A549 (cell line): ENCODE results near the gene NUP42. TPM values are rescaled to one million over a fixed set of nuclear protein-coding genes. Genes with fewer than 3 reads are reported as not detected.
"Not testable (repeated sequence)": the region's sequence is repeated elsewhere in the genome, so short reads cannot be mapped to it uniquely, and the experiment has no call there.

Source experiments
- ATAC-seq, 2 experiments: fragments of 200-7000 bp in 1 of 2; fragments of >200 bp in 1 of 2; cut with Nextera tagmentation in 1 of 2; cut with Tn5 transposase in 1 of 2; 3 replicates each; pipeline versions ENCODE4 v1.8.0 to v1.9.1; 2018 to 2020; ENCODE audit warnings: mild to moderate bottlenecking in 1 of 2, moderate library complexity in 1 of 2
- CTCF ChIA-PET: fragments of 300-600 bp; sonication (Branson Sonifier 250); formaldehyde crosslinking; extraction: SDS; loops from one replicate; lab custom pipeline; 2021; ENCODE audit warnings: antibody characterized with exemption, inconsistent platforms; lab: Yijun Ruan, JAX
- POLR2A ChIA-PET: fragments of 350-600 bp; formaldehyde crosslinking; extraction: SDS; loops from one replicate; lab custom pipeline; 2021; ENCODE audit warnings: antibody characterized with exemption, inconsistent platforms; lab: Yijun Ruan, JAX
- DNase-seq, 2 experiments: peaks; one replicate each; pipeline versions ENCODE4 v3.0.0 to v3.0.0-alpha.2; 2011 to 2016; ENCODE audit warnings: low read depth in 1 of 2, low spot score in 1 of 2
- FAIRE-seq: peaks from 2 replicates; lab custom pipeline; 2011; peaks lifted over from hg19 to GRCh38; lab: Jason Lieb, UNC
- H3K27ac ChIP-seq, 2 experiments: fragments of >200 bp; sonication (Bioruptor Twin); formaldehyde crosslinking; 3 replicates each; pipeline ENCODE4 v1.5.1; 2016 to 2017
- H3K4me1 ChIP-seq: fragments of >200 bp; sonication (Bioruptor Twin); formaldehyde crosslinking; 3 replicates; pipeline ENCODE4 v1.6.1; 2016
- H3K4me2 ChIP-seq: fragments of >200 bp; sonication (Bioruptor Twin); formaldehyde crosslinking; 3 replicates; pipeline ENCODE4 v1.6.1; 2016
- H3K4me3 ChIP-seq: fragments of >200 bp; sonication (Bioruptor Twin); formaldehyde crosslinking; 3 replicates; pipeline ENCODE4 v1.5.1; 2016
- H3K9me3 ChIP-seq: fragments of >200 bp; sonication (Bioruptor Twin); formaldehyde crosslinking; 3 replicates; pipeline ENCODE4 v1.6.1; 2016
- CBX8 ChIP-seq: fragments of 200-600 bp; sonication (generic); IDR thresholded peaks from 2 replicates; pipeline ENCODE4 v1.6.1; 2016
- EHMT2 ChIP-seq: fragments of 200-600 bp; sonication (generic); IDR thresholded peaks from 2 replicates; pipeline ENCODE4 v1.6.1; 2016; ENCODE audit warnings: antibody characterized with exemption, low read depth, mild to moderate bottlenecking, moderate library complexity
- ELK1 ChIP-seq: fragments of 150-350 bp; IDR thresholded peaks from 2 replicates; pipeline ENCODE4 v1.6.1; 2014; ENCODE audit warnings: low read depth, mild to moderate bottlenecking, low read length
- ESRRA ChIP-seq: fragments of 150-350 bp; IDR thresholded peaks from 2 replicates; pipeline ENCODE4 v1.6.1; 2014; ENCODE audit warnings: mild to moderate bottlenecking, low read length, borderline replicate concordance
- FOSB ChIP-seq: fragments of 250-450 bp; sonication (Bioruptor Pico); IDR thresholded peaks from 2 replicates; pipeline ENCODE4 v1.5.0; 2020; ENCODE audit warnings: mild to moderate bottlenecking, moderate library complexity
- FOXS1 ChIP-seq: fragments of 250-450 bp; sonication (Bioruptor Pico); IDR thresholded peaks from 2 replicates; pipeline ENCODE4 v1.5.0; 2020; ENCODE audit warnings: mild to moderate bottlenecking, moderate library complexity
- GATA3 ChIP-seq: IDR thresholded peaks from 2 replicates; pipeline ENCODE4 v1.6.1; 2012; ENCODE audit warnings: borderline replicate concordance
- HOXA7 ChIP-seq: fragments of 250-450 bp; sonication (Bioruptor Pico); IDR thresholded peaks from 2 replicates; pipeline ENCODE4 v1.5.0; 2020; ENCODE audit warnings: mild to moderate bottlenecking, moderate library complexity
- JUNB ChIP-seq: fragments of >200 bp; sonication (Bioruptor Twin); formaldehyde crosslinking; IDR thresholded peaks from 2 replicates; pipeline ENCODE4 v1.6.1; 2016
- MAFK ChIP-seq: fragments of 450-650 bp; IDR thresholded peaks from 2 replicates; pipeline ENCODE4 v1.6.1; 2014; ENCODE audit not compliant: partially characterized antibody
- NFE2L2 ChIP-seq: fragments of 150-350 bp; conservative IDR thresholded peaks from 2 replicates; pipeline ENCODE4 v1.6.1; 2014; ENCODE audit warnings: low read length
- POLR2A ChIP-seq: IDR thresholded peaks from 2 replicates; pipeline ENCODE4 v1.6.1; 2012; ENCODE audit warnings: mild to moderate bottlenecking, low read length
- POLR2AphosphoS2 ChIP-seq: conservative IDR thresholded peaks from 2 replicates; pipeline ENCODE4 v1.6.1; 2012; ENCODE audit warnings: low read length, improper control_type of control experiment, inconsistent platforms
- SREBF2 ChIP-seq: fragments of 450-650 bp; IDR thresholded peaks from 2 replicates; pipeline ENCODE4 v1.6.1; 2014; ENCODE audit warnings: mild to moderate bottlenecking, moderate library complexity
- TP53 ChIP-seq: fragments of 250-450 bp; sonication (Bioruptor Pico); IDR thresholded peaks from 2 replicates; pipeline ENCODE4 v1.5.0; 2021; ENCODE audit warnings: mild to moderate bottlenecking, moderate library complexity
- ZFP36 ChIP-seq: fragments of 450-650 bp; IDR thresholded peaks from 2 replicates; pipeline ENCODE4 v1.6.1; 2014; ENCODE audit warnings: borderline replicate concordance; ENCODE audit not compliant: partially characterized antibody
- ZNF302 ChIP-seq: fragments of 250-450 bp; sonication (Bioruptor Pico); IDR thresholded peaks from 2 replicates; pipeline ENCODE4 v1.9.0; 2021; ENCODE audit warnings: inconsistent platforms, mild to moderate bottlenecking, moderate library complexity
- WGBS: methylation state at CpG from one replicate; pipeline ENCODE4 v1.1.6; 2017; ENCODE audit errors: missing lambda C conversion rate; 5-methylcytosine and 5-hydroxymethylcytosine counted together
- polyA plus RNA-seq, 4 experiments: library from polyadenylated mRNA; depleted of rRNA in 3 of 4; stranded (reverse); fragments of >200 nt; fragmentation: RNase III in 1 of 4; extraction: RNeasy Plus Mini Kit Qiagen cat#74134 plus additional on column Dnase treatment in 1 of 4; gene quantifications; 2 replicates in 3 of 4; 3 replicates in 1 of 4; pipeline ENCODE4 v1.2.3, GENCODE V29; 2011 to 2017

The NUP42 gene
- polyA plus RNA-seq, 2 of the 4 experiments (the other 2 are of a cell fraction): 26.5 to 27.7 TPM

- ATAC-seq (no peak), FAIRE-seq (no peak), DNase-seq (no peak)
- TF ChIP-seq SREBF2: no peak
- peak; percentile 52 for TF ChIP-seq MAFK
- Histone ChIP-seq H3K4me1 (no peaks in the 10 kb centered on the region), H3K9me3 (no peaks in the 10 kb centered on the region), H3K4me3 (no peak overlapping the region), H3K4me2 (no peak overlapping the region), H3K27ac (no peak overlapping the region)
- 84% methylated on average over 2 of the region's 2 CpGs for WGBS
- ChIA-PET POLR2A (no interaction called here), CTCF (interaction anchor here (0.5 to 1.0 kb wide), 3 partner anchors 71 to 1718 kb away, joined by 3 read pairs; no protein-coding TSS in a partner anchor)
Observed at GRCh38 chr7:23191022-23191421, 9.2 kb downstream of the NUP42 start.

DNA sequence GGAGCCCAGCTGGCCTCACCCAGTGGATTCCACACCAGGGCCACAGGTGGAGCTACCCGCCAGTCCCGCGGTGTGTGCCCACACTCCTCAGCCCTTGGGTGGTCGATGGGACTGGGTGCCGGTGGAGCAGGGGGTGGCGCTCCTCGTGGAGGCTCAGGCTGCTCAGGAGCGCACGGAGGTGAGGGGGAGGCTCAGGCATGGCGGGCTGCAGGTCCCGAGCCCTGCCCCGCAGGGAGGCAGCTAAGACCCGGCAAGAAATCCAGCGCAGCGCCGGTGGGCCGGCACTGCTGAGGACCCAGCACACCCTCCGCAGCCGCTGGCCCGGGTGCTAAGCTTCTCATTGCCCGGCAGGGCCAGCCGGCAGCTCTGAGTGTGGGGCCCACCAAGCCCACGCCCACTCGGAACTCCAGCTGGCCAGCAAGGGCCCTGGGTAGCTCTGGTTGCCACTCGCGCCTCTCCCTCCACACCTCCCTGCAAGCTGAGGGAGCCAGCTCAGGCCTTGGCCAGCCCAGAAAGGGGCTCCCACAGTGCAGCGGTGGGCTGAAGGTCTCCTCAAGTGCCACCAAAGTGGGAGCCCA is 11.9 kb downstream of the NUP42 start:
- H3K27ac ChIP-seq, H3K4me1 ChIP-seq, H3K4me3 ChIP-seq, FAIRE-seq, H3K9me3 ChIP-seq, DNase-seq, H3K4me2 ChIP-seq, POLR2A ChIA-PET: not testable (repeated sequence)
- peak in 1 of 2 experiments; percentile 60; a peak in 3 of 6 replicates for ATAC-seq
- WGBS: 93% methylated on average over 19 of the region's 27 CpGs
- CTCF ChIA-PET: interaction anchor here (1.0 to 1.5 kb wide), 4 partner anchors 9 to 49 kb away, joined by 3 to 4 read pairs (median 4); no protein-coding TSS in a partner anchor

DNA sequence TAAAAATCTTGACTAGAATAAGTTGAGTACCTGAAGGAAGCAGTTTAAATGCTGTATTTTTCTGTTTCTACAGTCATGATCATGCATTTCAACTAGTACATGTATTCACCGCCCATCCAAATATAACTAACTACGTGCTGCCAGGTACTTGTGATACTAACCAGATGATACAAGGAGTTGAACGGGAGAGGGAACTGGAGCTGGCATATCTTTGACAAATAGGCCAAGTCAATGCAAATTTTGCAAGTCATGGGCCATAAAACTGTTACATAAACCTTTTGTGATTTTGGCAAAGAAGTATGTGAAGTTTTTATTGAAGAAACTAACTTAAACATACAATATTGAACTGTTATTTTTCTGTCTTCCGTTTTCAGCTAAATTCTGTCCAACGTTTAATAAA is 14.5 kb downstream of the NUP42 start:
- no peaks in the 10 kb centered on the region for H3K4me1 ChIP-seq
- no peaks in the 10 kb centered on the region for H3K9me3 ChIP-seq
- no peak overlapping the region for H3K4me3 ChIP-seq
- H3K27ac ChIP-seq: no peak overlapping the region
- no peak for ATAC-seq
- no peak overlapping the region for H3K4me2 ChIP-seq
- CTCF ChIA-PET: interaction anchor here (2.2 kb wide), 1 partner anchor 11 kb away, joined by 4 read pairs; no protein-coding TSS in a partner anchor
- WGBS: 79% methylated on average over 5 of the region's 5 CpGs
- POLR2A ChIA-PET: no interaction called here
- FAIRE-seq: no peak
- DNase-seq: no peak
- peak; percentile 87 for TF ChIP-seq NFE2L2
- TF ChIP-seq FOSB (CRISPR knock-in tag): no peak
- peak; percentile 29 for TF ChIP-seq MAFK

DNA sequence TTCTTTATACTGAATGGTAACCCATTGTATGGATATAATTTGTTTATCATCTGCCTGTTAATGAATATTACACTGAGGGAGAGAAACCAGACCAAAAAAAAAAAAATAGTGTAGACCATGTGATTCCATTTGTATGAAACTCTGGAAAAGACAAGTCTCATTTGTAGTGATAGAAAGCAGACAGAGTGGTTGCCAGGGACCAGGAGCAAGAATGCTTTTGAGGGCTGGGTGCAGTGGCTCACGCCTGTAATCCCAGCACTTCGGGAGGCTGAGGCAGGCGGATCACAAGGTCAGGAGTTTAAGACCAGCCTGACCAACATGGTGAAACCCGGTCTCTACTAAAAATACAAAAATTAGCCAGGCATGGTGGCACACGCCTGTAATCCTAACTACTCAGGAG is 15.9 kb downstream of the NUP42 start:
- FAIRE-seq, POLR2A ChIA-PET, DNase-seq, H3K4me2 ChIP-seq, H3K4me1 ChIP-seq, ATAC-seq, CTCF ChIA-PET, H3K4me3 ChIP-seq, H3K9me3 ChIP-seq, H3K27ac ChIP-seq: not testable (repeated sequence)
- 96% methylated on average over 5 of the region's 5 CpGs for WGBS

DNA sequence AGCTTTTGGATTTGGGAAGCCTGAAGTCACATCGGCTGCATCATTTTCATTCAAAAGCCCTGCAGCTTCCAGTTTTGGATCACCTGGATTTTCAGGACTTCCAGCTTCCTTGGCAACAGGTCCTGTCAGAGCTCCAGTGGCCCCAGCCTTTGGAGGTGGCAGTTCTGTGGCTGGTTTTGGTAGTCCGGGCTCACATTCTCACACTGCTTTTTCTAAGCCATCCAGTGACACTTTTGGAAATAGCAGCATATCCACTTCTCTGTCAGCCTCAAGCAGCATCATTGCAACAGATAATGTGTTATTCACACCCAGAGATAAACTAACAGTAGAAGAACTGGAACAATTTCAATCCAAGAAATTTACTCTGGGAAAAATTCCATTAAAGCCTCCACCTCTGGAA is 18.5 kb downstream of the NUP42 start:
- ChIA-PET CTCF (interaction anchor here (2.1 kb wide), 1 partner anchor 16 kb away, joined by 9 read pairs; no protein-coding TSS in a partner anchor), POLR2A (no interaction called here)
- TF ChIP-seq GATA3: no peak
- no peak for TF ChIP-seq FOXS1 (CRISPR knock-in tag)
- TF ChIP-seq ELK1: no peak
- no peak for TF ChIP-seq POLR2A
- TF ChIP-seq EHMT2: no peak
- no peak for TF ChIP-seq HOXA7 (CRISPR knock-in tag)
- TF ChIP-seq POLR2AphosphoS2: no peak
- TF ChIP-seq ZFP36: no peak
- TF ChIP-seq ZNF302 (CRISPR knock-in tag): no peak
- TF ChIP-seq CBX8: no peak
- TF ChIP-seq JUNB: no peak
- no peak for TF ChIP-seq SREBF2
- no peak for TF ChIP-seq ESRRA
- no peak for TF ChIP-seq TP53 (CRISPR knock-in tag)
- Histone ChIP-seq H3K4me1 (no peaks in the 10 kb centered on the region), H3K4me3 (no peak overlapping the region), H3K9me3 (no peaks in the 10 kb centered on the region), H3K27ac (no peak overlapping the region), H3K4me2 (no peak overlapping the region)
- whole genome bisulfite sequencing: 82% methylated on average over 2 of the region's 2 CpGs
- ATAC-seq (peak in 1 of 2 experiments; percentile 30; a peak in 1 of 6 replicates), FAIRE-seq (no peak), DNase-seq (no peak)
